Fibroblast of villous mesenchyme (primary cell): ENCODE measurements around the gene TDRD9. TPM values are rescaled to one million over a fixed set of nuclear protein-coding genes. Genes with fewer than 3 reads are reported as not detected.

Experiments
- DNase-seq: peaks from one replicate; pipeline ENCODE4 v3.0.0-alpha.2; 2010; ENCODE audit warnings: low read depth
- H3K4me3 ChIP-seq: 2 replicates; pipeline ENCODE4 v1.5.1; 2011; ENCODE audit warnings: low read depth, mild to moderate bottlenecking, low read length
- CTCF ChIP-seq: IDR thresholded peaks from 2 replicates; pipeline ENCODE4 v1.5.1; 2012; ENCODE audit warnings: low read depth, mild to moderate bottlenecking, low read length; ENCODE audit not compliant: insufficient read depth
- total RNA-seq: library from RNA; depleted of rRNA; stranded (reverse); fragments of >200 nt; gene quantifications from 2 replicates; pipeline ENCODE4 v1.2.3, GENCODE V29; 2012

Gene TDRD9
- 0.32 and 0.86 TPM in 2 replicates for total RNA-seq

GRCh38 chr14:103928011-103928890 lies at the start of gene TDRD9:
TSS of gene TDRD9 (plus strand) at chr14:103928456. CDS start at chr14:103928510, 54 bp downstream.
- no peak within 1 kb of the TSS for H3K4me3 ChIP-seq
- TF ChIP-seq CTCF: no peak
- no peak for DNase-seq

- TF ChIP-seq CTCF: no peak
- DNase-seq: no peak
Measured at GRCh38 chr14:103879118-103879569, 49.1 kb upstream of the TDRD9 start.

GRCh38 chr14:103879570-103880347 lies 48.5 kb upstream of the TDRD9 start:
- no peak overlapping the region for H3K4me3 ChIP-seq
- DNase-seq: no peak
- TF ChIP-seq CTCF: no peak

More at GRCh38 chr14:103879118-103879569, 49.1 kb upstream of the TDRD9 start:
- H3K4me3 ChIP-seq: no peak overlapping the region

GRCh38 chr14:103880348-103881267 lies 47.6 kb upstream of the TDRD9 start:
- no peak overlapping the region for H3K4me3 ChIP-seq
- TF ChIP-seq CTCF: no peak
- DNase-seq: peak; percentile 59

- TF ChIP-seq CTCF: no peak
- no peak for DNase-seq
- H3K4me3 ChIP-seq: no peak overlapping the region
Measured at GRCh38 chr14:103881268-103882201, 46.7 kb upstream of the TDRD9 start.
